Choroid plexus epithelial cell (primary cell): ENCODE measurements around the gene TRIM50.
"Not testable (repeated sequence)": the region's sequence is repeated elsewhere in the genome, so short reads cannot be mapped to it uniquely, and the experiment has no call there.

Experiments
- DNase-seq: peaks from one replicate; pipeline ENCODE4 v3.0.0-alpha.2; 2010; ENCODE audit warnings: low read depth
- H3K4me3 ChIP-seq: 2 replicates; pipeline ENCODE4 v1.5.1; 2011; ENCODE audit warnings: low read depth, mild to moderate bottlenecking, control low read depth, low read length, moderate library complexity
- CTCF ChIP-seq: conservative IDR thresholded peaks from 2 replicates; pipeline ENCODE4 v1.5.1; 2011; ENCODE audit warnings: low read depth, mild to moderate bottlenecking, control low read depth, inconsistent platforms, low read length, moderate library complexity

TRIM50 gene

GRCh38 chr7:73332447-73332846, 4.6 kb upstream of the TRIM50 start:
- DNase-seq: no peak
- TF ChIP-seq CTCF: no peak
- H3K4me3 ChIP-seq: no peak overlapping the region

GRCh38 chr7:73330772-73331171, 2.9 kb upstream of the TRIM50 start:
- DNase-seq: no peak
- TF ChIP-seq CTCF: no peak
- no peak overlapping the region for H3K4me3 ChIP-seq

- no peak overlapping the region for H3K4me3 ChIP-seq
- peak; percentile 65 for DNase-seq
- TF ChIP-seq CTCF: no peak
Measured at GRCh38 chr7:73329861-73330581, 2.1 kb upstream of the TRIM50 start.

DNA sequence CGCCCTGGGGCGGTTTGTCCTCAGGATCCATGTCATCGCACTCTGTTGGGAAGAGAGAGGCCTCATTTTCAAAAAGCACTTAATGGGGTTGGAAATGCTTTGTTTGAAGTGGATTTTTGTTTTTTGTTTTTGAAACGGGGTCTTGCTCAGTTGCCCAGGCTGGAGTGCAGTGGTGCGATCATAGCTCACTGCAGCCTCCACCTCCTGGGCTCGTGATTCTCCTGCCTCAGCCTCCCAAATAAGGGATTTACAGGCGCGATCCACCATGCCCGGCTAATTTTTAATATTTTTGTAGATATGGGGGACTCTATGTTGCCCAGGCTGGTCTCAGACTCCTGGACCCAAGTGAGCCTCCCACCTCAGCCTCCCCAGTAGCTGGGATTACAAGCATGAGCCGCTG, 814 bp upstream of the TRIM50 start:
- no peak overlapping the region for H3K4me3 ChIP-seq
- DNase-seq: no peak
- TF ChIP-seq CTCF: no peak

DNA sequence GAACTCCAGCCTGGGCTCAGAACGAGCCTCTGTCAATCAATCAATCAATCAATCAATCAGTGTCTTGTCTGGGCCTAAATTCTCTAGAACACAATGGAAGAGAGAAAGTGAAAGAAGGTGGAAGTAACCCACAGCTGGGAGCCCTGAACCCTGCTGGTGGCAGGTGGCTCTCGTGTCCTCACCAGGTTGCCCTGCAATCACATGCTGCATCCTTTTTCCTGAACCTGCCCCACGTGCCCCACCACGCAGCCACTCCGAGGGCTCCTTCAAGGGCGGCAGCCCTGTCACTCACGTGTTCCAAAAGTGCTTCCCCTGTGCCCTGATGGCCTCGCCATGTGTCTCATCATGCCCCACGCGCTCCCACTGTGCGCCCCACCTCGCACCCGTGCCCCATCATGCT, 433 bp downstream of the TRIM50 start:
- not testable (repeated sequence) for H3K4me3 ChIP-seq, DNase-seq

DNA sequence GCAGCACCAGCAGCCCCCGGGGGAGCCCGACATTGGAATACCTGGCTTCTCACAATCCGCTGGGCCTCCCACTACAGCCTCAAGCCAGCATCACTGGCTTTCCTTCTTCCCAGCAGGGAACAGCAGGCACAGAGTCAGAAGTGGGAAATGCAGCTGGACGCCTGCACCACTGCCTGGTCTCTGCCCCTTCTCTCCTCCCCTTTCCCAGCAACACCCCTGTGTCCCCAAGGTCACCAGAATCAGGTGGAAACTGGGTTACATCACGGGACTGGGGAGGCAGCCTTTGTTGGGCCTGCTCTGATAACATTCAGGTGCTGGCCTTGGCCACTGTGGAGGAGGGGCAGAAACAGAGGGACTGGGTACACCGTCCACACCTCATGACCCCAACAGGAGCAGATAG, 2.5 kb downstream of the TRIM50 start:
- not testable (repeated sequence) for DNase-seq, H3K4me3 ChIP-seq

DNA sequence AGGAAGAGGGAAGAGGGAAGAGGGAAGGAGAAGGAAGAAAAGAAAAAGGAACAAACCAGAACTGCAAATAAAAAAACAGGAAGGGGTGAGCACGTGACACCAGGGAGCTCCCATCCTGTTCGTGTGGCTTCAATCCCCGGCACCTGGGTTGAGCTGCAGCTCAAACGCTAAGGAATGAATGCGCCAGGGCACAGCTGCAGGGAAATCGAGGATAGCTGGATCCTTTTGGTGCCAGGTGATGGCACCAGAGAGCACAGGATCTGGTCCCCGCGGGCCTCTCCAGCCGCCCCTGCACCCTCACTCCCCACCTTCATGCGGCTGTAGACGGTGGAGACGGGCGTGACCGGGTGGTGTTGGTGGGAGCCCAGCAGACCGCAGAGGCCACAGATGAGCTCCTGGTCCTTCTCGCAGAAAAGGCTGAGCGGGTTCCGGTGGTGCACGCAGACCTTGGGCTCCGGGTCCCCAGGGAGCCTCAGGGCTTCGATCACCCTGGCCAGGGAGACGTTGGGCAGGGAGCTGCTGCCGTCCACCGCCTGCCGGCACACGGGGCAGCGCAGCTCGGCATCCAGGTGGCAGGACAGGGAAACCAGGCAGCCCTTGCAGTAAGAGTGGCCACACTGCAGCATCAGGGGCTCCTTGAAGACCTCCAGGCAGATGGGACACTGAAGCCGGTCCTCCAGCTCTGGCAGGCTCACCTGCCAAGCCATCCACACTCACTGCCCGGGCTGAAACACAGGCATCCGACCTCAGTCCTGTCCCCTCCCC, 3.6 kb downstream of the TRIM50 start:
- DNase-seq: peak; percentile 63
- H3K4me3 ChIP-seq: peak overlapping the region; percentile 2
- TF ChIP-seq CTCF: peak; percentile 74

GRCh38 chr7:73323434-73324080, 4.3 kb downstream of the TRIM50 start:
- DNase-seq, H3K4me3 ChIP-seq: not testable (repeated sequence)

DNA sequence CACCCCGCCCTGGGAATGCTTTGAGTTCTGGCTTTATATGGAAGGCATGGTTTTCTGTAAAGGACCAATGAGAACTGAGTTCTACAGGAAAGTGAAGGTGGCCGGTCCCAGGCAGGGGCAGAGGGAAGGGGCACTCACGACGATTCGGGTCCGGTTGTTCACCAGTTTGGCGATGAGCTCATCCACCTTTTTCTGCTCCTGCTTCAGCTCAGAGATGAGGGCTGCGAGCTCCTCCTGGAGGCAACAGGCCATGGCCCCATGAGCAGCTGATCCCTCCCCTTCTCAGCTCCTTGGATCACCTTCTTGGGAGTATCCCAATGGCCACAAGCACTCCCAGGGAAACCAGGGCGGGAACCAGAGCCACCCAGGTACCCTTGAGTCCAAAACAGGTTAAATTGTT, 7.9 kb downstream of the TRIM50 start:
- not testable (repeated sequence) for DNase-seq, H3K4me3 ChIP-seq

- H3K4me3 ChIP-seq, DNase-seq: not testable (repeated sequence)
Measured at GRCh38 chr7:73319541-73319940, 8.3 kb downstream of the TRIM50 start.

DNA sequence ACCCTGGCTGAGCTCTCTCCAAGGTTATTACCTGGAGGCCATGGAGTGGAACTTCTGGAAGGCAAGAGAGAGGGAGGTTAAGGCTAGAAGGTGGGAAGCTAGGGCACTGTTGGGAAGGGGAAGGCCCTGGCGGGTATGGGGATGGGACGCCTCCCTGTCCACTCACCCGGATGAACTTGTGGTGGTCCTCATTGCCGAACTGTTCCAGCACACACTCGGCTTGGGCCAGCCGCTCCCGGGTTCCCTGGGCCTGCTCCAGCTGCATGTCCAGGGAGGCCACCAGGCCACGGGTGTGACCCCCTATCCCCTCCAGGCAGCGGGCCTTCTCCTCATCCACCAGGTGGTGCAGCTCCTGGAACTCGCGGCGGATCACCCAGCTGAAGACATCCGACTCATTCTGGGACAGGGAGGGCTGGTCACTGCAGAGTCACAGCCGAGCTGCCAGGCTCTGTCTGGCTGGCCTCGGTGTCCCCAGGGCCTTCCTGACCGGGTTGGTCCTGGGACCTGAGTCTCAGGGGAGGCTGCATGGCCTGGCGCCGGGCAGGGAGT, 9.2 kb downstream of the TRIM50 start:
- not testable (repeated sequence) for H3K4me3 ChIP-seq, DNase-seq
